Muscle layer of duodenum (tissue), 2 donors: ENCODE measurements around the gene OFD1.
"Not testable (repeated sequence)": the region's sequence is repeated elsewhere in the genome, so short reads cannot be mapped to it uniquely, and the experiment has no call there.

Experiments
- H3K27ac ChIP-seq: one replicate; pipeline ENCODE4 v1.7.0; 2013; ENCODE audit warnings: mild to moderate bottlenecking, low read length
- H3K27me3 ChIP-seq: one replicate; pipeline ENCODE4 v1.7.0; 2013; ENCODE audit warnings: low read depth, mild to moderate bottlenecking, control low read depth, low read length
- H3K36me3 ChIP-seq, 2 donors: one replicate each; pipeline ENCODE4 v1.7.0; 2013; ENCODE audit warnings: low read length in 2 of 2, control low read depth in 1 of 2, mild to moderate bottlenecking in 1 of 2; ENCODE audit not compliant: insufficient read depth in 2 of 2, control insufficient read depth in 1 of 2
- H3K4me1 ChIP-seq, 2 donors: one replicate each; pipeline ENCODE4 v1.7.0; 2013; ENCODE audit warnings: low read length in 2 of 2, mild to moderate bottlenecking in 2 of 2, control low read depth in 1 of 2, moderate library complexity in 1 of 2; ENCODE audit not compliant: insufficient read depth in 2 of 2, control insufficient read depth in 1 of 2
- H3K4me3 ChIP-seq, 2 donors: one replicate each; pipeline ENCODE4 v1.7.0; 2013; ENCODE audit warnings: low read length in 2 of 2, low read depth in 1 of 2, mild to moderate bottlenecking in 1 of 2
- H3K9me3 ChIP-seq, 2 donors: one replicate each; pipeline ENCODE4 v1.7.0; 2013; ENCODE audit warnings: low read length in 2 of 2, control low read depth in 1 of 2, mild to moderate bottlenecking in 1 of 2; ENCODE audit not compliant: control insufficient read depth in 1 of 2
- donor health status: healthy.

OFD1 gene

DNA sequence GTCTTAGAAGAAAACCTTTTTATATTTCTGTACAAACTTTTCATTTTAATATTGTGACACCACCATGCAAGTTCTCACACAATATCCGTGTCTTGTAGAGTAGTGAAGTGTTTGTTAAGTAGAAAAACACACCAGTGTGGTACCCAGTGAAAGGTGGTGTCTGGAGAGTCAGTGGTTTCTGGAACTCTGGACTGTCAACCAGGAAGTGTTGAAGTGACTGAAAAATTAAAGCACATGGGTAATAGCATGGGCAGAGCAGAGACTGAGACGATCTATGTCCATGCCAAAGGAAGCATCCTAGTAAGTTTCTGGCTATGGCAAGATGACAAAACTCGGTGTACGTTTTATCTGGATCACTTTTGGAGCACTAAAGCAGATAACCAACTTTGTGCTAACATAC lies 23.4 kb upstream of the OFD1 start:
- Histone ChIP-seq H3K36me3 (peaks cover 4 to 7% of the 10 kb centered on the region in 2 donors), H3K27ac (no peak overlapping the region), H3K27me3 (no peaks in the 10 kb centered on the region), H3K9me3 (no peaks in the 10 kb centered on the region), H3K4me3 (no peak overlapping the region), H3K4me1 (peaks cover 0 to 5% of the 10 kb centered on the region in 2 donors)

GRCh38 chrX:13716455-13716854 lies 18.1 kb upstream of the OFD1 start:
- peaks cover 0 to 6% of the 10 kb centered on the region in 2 donors for H3K36me3 ChIP-seq
- no peaks in the 10 kb centered on the region for H3K9me3 ChIP-seq

DNA sequence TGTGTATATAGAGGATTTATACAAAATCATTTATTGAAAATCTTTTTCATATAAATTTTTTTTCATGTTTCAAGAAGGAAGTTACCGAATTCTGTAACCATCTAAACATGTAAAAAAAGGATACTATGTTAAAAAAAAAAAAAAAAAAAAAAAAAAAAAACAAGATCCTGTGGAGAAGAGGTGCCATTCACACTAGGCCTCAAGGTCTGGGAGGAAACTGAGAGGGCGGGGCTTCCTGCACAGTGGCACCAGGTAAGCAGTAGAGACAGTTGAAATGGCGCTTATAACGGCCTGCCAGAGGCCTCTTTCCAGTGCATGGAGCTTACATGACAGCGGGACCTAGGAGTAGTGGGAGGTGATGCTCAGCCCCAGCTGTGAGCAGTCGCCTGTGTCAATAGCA lies 17.6 kb upstream of the OFD1 start:
- Histone ChIP-seq H3K4me3 (no peak overlapping the region), H3K36me3 (peaks cover 0 to 1% of the 10 kb centered on the region in 2 donors), H3K9me3 (no peaks in the 10 kb centered on the region), H3K4me1 (peaks cover 0 to 13% of the 10 kb centered on the region in 2 donors), H3K27me3 (no peaks in the 10 kb centered on the region), H3K27ac (no peak overlapping the region)

More at GRCh38 chrX:13716455-13716854, 18.1 kb upstream of the OFD1 start:
- Histone ChIP-seq H3K4me3 (no peak overlapping the region), H3K4me1 (peaks cover 0 to 16% of the 10 kb centered on the region in 2 donors), H3K27me3 (no peaks in the 10 kb centered on the region), H3K27ac (no peak overlapping the region)

GRCh38 chrX:13717700-13718472 lies 16.7 kb upstream of the OFD1 start:
- Histone ChIP-seq H3K27ac (peak overlapping the region; percentile 25), H3K9me3 (no peaks in the 10 kb centered on the region), H3K4me1 (peaks cover 0 to 11% of the 10 kb centered on the region in 2 donors), H3K36me3 (no peaks in the 10 kb centered on the region), H3K27me3 (no peaks in the 10 kb centered on the region), H3K4me3 (no peak overlapping the region)

DNA sequence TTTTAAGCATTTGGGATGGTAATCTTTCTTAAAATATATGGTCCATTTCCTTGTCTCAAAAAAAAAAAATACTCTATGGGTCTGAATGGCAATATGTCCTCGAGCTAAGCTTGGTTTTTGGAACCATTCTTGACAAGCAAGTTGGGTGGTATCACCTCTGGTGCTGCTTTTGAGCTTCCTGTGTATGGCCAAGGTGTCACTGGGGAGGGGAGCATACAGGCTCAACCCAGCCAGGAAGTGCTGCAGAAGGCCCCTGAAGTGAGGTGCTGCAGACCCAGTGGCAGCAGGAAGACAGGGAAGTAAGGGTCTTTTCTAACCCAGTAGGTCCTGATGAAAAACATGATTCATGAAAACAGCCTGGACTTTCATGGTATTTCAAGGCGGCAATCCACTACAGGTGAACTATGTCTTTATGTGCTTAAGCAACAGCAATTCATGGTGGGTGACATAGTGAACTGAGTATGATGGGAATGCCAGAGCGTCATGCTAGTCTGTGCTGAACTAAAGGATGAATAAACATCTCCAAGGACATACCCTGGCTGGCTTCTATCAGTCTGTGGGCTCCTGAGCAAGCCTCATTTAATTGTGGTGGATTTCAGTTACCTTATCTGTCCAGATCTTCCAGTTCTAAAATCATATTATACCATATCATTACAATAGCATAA lies 15.2 kb upstream of the OFD1 start:
- Histone ChIP-seq H3K4me3 (no peak overlapping the region), H3K27me3 (no peaks in the 10 kb centered on the region), H3K4me1 (peaks cover 0 to 11% of the 10 kb centered on the region in 2 donors), H3K36me3 (no peaks in the 10 kb centered on the region), H3K9me3 (no peaks in the 10 kb centered on the region), H3K27ac (no peak overlapping the region)

DNA sequence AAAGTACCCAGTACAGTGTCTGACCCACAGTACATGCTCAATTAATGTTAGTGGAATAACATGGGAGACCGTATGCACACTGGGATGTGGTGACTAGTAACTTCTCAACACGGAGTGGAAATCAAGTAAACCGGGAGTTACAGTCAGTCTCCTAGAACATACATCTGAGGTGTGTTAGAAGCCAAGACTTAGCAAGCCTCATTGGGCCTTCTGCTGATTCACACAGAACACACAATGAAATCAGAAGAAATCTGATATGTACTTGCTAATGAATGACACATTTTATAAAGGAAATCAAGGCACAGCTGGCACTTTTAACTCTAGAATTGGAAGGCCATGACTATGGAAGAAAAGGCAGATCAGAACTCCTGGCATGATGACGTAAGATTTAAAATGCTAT lies 13.2 kb upstream of the OFD1 start:
- no peaks in the 10 kb centered on the region for H3K9me3 ChIP-seq
- H3K4me3 ChIP-seq = no peak overlapping the region
- peaks cover 0 to 11% of the 10 kb centered on the region in 2 donors for H3K4me1 ChIP-seq
- H3K27me3 ChIP-seq = no peaks in the 10 kb centered on the region
- no peaks in the 10 kb centered on the region for H3K36me3 ChIP-seq
- H3K27ac ChIP-seq = peak overlapping the region; percentile 45

DNA sequence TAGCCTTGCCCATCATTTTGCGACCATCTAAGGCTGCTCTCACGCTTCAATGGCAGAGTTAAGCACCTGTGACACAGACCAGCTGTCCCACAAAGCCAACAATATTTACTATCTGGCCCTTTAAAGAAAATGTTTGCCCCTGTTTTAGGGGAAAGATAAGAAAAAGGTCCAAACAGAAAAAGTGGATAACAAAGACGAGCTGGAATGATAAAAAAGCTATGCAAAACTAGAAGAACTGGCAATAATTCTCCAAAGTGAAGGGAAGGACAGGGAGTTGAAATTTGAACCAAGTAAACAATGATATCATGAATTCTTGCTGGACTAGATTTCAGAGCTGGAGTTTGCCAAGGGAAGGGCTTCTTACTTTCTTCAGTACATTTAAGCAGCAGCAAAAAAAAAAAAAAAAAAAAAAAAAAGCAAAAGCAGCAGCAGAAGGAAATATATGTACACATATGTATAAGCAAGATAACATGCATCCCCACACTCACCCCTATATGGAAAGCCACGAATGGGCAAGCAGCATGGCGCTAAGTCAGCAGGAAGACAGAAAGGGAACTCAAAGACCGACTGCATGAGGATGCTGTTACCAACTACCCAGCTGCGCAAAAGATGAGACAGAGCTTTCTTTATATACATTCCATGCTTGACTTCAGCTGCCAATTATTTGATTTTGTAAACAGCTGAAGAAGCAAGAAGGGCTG lies 12.6 kb upstream of the OFD1 start:
- no peaks in the 10 kb centered on the region for H3K36me3 ChIP-seq
- H3K9me3 ChIP-seq = no peaks in the 10 kb centered on the region
- H3K27ac ChIP-seq = peak overlapping the region; percentile 45
- no peaks in the 10 kb centered on the region for H3K27me3 ChIP-seq
- no peak overlapping the region for H3K4me3 ChIP-seq
- peaks cover 0 to 11% of the 10 kb centered on the region in 2 donors for H3K4me1 ChIP-seq

DNA sequence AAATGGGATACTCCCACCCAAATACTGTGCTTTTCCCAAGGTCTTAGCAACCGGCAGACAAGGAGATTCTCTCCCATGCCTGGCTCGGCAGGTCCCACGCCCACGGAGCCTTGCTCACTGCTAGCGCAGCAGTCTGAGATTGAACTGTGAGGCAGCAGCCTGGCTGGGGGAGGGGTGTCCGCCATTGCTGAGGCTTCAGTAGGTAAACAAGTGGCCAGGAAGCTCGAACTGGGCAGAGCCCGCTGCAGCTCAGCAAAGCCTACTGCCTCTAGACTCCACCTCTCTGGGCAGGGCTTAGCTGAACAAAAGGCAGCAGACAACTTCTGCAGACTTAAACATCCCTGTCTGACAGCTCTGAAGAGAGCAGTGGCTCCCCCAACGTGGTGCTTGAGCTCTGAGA lies 9.7 kb upstream of the OFD1 start:
- H3K36me3 ChIP-seq, H3K27me3 ChIP-seq, H3K27ac ChIP-seq, H3K4me3 ChIP-seq, H3K9me3 ChIP-seq: not testable (repeated sequence)
- H3K4me1 ChIP-seq = peaks cover 0 to 11% of the 10 kb centered on the region in 2 donors

DNA sequence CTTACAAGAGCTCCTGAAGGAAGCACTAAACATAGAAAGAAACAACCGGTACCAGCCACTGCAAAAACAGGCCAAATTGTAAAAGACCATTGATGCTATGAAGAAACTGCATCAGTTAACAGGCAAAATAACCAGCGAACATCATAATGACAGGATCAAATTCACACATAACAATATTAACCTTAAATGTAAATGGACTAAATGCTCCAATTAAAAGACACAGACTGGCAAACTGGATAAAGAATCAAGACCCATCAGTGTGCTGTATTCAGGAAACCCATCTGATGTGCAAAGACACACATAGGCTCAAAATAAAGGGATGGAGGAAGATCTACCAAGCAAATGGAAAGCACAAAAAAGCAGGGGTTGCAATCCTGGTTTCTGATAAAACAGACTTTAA lies 8.0 kb upstream of the OFD1 start:
- H3K4me3 ChIP-seq, H3K4me1 ChIP-seq, H3K9me3 ChIP-seq, H3K27me3 ChIP-seq, H3K36me3 ChIP-seq, H3K27ac ChIP-seq: not testable (repeated sequence)

GRCh38 chrX:13730523-13730922 lies 4.0 kb upstream of the OFD1 start:
- H3K27ac ChIP-seq, H3K4me3 ChIP-seq, H3K4me1 ChIP-seq: not testable (repeated sequence)

GRCh38 chrX:13732246-13733067 lies 2.1 kb upstream of the OFD1 start:
- Histone ChIP-seq H3K27ac (peak overlapping the region; percentile 86), H3K36me3 (no peaks in the 10 kb centered on the region), H3K4me3 (no peak overlapping the region), H3K9me3 (no peaks in the 10 kb centered on the region), H3K27me3 (no peaks in the 10 kb centered on the region), H3K4me1 (peaks cover 0 to 4% of the 10 kb centered on the region in 2 donors)

More at GRCh38 chrX:13730523-13730922, 4.0 kb upstream of the OFD1 start:
- not testable (repeated sequence) for H3K27me3 ChIP-seq, H3K9me3 ChIP-seq, H3K36me3 ChIP-seq
